Measurements from ENCODE around the gene STX2.

- TF ChIP-seq CTCF (conservative IDR thresholded peaks at IDR 0.05; ENCODE audit: low read depth in 2 of 2) (no peak), EZH2phosphoT487 (IDR thresholded peaks at IDR 0.05; ENCODE audit: unreplicated experiment) (no peak), POLR2AphosphoS5 (IDR thresholded peaks at IDR 0.05; ENCODE audit: low read depth) (no peak)
Observed at GRCh38 chr12:130799051-130799450, 40.0 kb downstream of the STX2 start.

Data from GM23338 (cell line).